Omental fat pad (tissue), 4 donors: ENCODE measurements around the gene TEX22. TPM values are rescaled to one million over a fixed set of nuclear protein-coding genes. Genes with fewer than 3 reads are reported as not detected.

ENCODE experiments used
- ATAC-seq: fragments of 150-250 bp; one replicate; pipeline ENCODE4 v1.9.1; 2016; ENCODE audit warnings: mild to moderate bottlenecking, moderate library complexity; ENCODE audit not compliant: low FRiP score
- DNase-seq: peaks from one replicate; pipeline ENCODE4 v3.0.0-alpha.2; 2019; ENCODE audit warnings: low spot score
- total RNA-seq, 4 donors: library from RNA; depleted of rRNA; stranded (reverse); fragments of >200 nt; gene quantifications; one replicate each; pipeline ENCODE4 v1.1.0, GENCODE V29; 2016
- TF ChIP-seq, protein P1 (sequence below), 3 donors: fragments of 450-650 bp; IDR thresholded peaks; one replicate each; pipeline ENCODE4 v1.5.1; 2016 to 2017; ENCODE audit warnings: antibody characterized with exemption in 3 of 3, mild to moderate bottlenecking in 3 of 3, moderate library complexity in 2 of 3

Gene TEX22
- total RNA-seq, 4 donors from 2014 or later: 0.24 to 0.47 TPM; not detected in 2

- no peak for DNase-seq
- no peak for ATAC-seq
- TF ChIP-seq, protein P1, sequence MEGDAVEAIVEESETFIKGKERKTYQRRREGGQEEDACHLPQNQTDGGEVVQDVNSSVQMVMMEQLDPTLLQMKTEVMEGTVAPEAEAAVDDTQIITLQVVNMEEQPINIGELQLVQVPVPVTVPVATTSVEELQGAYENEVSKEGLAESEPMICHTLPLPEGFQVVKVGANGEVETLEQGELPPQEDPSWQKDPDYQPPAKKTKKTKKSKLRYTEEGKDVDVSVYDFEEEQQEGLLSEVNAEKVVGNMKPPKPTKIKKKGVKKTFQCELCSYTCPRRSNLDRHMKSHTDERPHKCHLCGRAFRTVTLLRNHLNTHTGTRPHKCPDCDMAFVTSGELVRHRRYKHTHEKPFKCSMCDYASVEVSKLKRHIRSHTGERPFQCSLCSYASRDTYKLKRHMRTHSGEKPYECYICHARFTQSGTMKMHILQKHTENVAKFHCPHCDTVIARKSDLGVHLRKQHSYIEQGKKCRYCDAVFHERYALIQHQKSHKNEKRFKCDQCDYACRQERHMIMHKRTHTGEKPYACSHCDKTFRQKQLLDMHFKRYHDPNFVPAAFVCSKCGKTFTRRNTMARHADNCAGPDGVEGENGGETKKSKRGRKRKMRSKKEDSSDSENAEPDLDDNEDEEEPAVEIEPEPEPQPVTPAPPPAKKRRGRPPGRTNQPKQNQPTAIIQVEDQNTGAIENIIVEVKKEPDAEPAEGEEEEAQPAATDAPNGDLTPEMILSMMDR (IDR thresholded peaks at IDR 0.05): no peak
Observed at GRCh38 chr14:105353136-105353535, 45.2 kb upstream of the TEX22 start.

- TF ChIP-seq, protein P1 (IDR thresholded peaks at IDR 0.05): no peak
- DNase-seq: no peak
- no peak for ATAC-seq
Observed at GRCh38 chr14:105354541-105354940, 43.8 kb upstream of the TEX22 start.

DNA sequence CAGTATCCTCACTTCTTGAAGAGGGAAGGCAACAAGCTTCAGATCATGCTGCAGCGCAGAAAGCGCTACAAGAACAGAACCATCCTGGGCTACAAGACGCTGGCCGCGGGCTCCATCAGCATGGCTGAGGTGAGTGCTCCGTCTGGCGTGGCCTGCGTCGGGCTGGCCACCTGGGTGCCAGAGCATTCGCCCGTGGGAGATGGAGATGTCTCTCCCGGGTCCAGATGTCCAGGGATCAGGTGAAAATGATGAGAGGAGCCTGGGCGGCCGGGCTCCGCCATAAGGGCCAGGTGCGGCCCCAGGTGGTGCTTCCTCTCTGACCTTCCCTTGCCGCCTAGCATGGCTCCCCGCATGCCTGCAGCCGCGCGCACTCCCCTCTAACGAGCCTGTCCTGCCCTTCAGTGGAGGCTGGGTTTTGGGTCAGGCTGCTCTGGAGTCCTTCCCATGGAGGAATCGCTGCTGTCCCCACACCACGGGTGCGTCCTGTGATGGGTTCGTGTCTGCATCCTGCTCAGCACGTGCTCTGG, 43.2 kb upstream of the TEX22 start:
- DNase-seq: no peak
- no peak for ATAC-seq
- TF ChIP-seq, protein P1 (IDR thresholded peaks at IDR 0.05): no peak

- no peak for DNase-seq
- TF ChIP-seq, protein P1 (IDR thresholded peaks at IDR 0.05): no peak
- ATAC-seq: no peak
Observed at GRCh38 chr14:105355850-105356604, 42.3 kb upstream of the TEX22 start.

- no peak for DNase-seq
- TF ChIP-seq, protein P1 (IDR thresholded peaks at IDR 0.05): no peak
- no peak for ATAC-seq
Observed at GRCh38 chr14:105356927-105357326, 41.4 kb upstream of the TEX22 start.

DNA sequence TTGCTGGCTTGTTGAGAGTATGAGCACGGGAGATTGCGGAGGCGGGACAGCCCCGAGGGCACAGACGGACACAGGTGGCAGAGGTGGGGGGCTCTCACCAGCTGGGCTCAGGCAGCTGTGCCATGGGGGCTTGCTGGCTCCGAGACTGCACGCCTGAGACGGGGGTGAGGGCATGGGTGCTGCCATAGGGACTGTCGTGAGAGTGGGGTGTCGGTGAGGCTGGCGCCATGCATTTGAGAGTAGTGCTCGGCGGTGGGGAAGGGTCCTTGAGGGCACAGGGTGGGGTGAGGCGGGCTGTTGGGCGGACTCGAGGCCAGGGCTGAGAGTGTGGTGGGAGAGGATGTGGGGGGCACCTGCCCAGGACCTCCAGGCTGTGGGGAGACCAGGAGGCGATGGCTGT, 40.7 kb upstream of the TEX22 start:
- no peak for ATAC-seq
- no peak for DNase-seq
- TF ChIP-seq, protein P1 (IDR thresholded peaks at IDR 0.05): no peak
